ENCODE data around the gene SEMA6C.

GRCh38 chr1:151147665-151148064, 1.2 kb upstream of the SEMA6C start:
- TF ChIP-seq POLR2A (IDR thresholded peaks at IDR 0.05; ENCODE audit: extremely low read depth, insufficient read length) (no peak), MAX (IDR thresholded peaks at IDR 0.05; ENCODE audit: low read depth, low read length) (no peak), MYC (IDR thresholded peaks at IDR 0.05; ENCODE audit: low read depth, low read length) (no peak)
- TF ChIP-seq, protein P1, sequence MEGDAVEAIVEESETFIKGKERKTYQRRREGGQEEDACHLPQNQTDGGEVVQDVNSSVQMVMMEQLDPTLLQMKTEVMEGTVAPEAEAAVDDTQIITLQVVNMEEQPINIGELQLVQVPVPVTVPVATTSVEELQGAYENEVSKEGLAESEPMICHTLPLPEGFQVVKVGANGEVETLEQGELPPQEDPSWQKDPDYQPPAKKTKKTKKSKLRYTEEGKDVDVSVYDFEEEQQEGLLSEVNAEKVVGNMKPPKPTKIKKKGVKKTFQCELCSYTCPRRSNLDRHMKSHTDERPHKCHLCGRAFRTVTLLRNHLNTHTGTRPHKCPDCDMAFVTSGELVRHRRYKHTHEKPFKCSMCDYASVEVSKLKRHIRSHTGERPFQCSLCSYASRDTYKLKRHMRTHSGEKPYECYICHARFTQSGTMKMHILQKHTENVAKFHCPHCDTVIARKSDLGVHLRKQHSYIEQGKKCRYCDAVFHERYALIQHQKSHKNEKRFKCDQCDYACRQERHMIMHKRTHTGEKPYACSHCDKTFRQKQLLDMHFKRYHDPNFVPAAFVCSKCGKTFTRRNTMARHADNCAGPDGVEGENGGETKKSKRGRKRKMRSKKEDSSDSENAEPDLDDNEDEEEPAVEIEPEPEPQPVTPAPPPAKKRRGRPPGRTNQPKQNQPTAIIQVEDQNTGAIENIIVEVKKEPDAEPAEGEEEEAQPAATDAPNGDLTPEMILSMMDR (IDR thresholded peaks at IDR 0.05; ENCODE audit: low read depth, low read length), result no peak
